ENCODE data around the gene CLCN2. TPM values are rescaled to one million over a fixed set of nuclear protein-coding genes. Genes with fewer than 3 reads are reported as not detected.
A peak's percentile ranks its signal among the peaks of the same experiment; 100 is the strongest.

The CLCN2 gene
- total RNA-seq, 4 donors from 2014 or later: 0.77 to 20.8 (median 7.3) TPM

- Histone ChIP-seq H3K9me3 (no peaks in the 10 kb centered on the region), H3K27me3 (no peaks in the 10 kb centered on the region), H3K4me1 (peaks cover 0 to 10% of the 10 kb centered on the region in 2 donors), H3K27ac (no peak overlapping the region), H3K4me3 (no peak overlapping the region), H3K36me3 (no peaks in the 10 kb centered on the region)
- TF ChIP-seq CTCF (IDR thresholded peaks at IDR 0.05): no peak
- TF ChIP-seq POLR2A (IDR thresholded peaks at IDR 0.05): no peak
- no peak for DNase-seq
- intact Hi-C loops (cut with DNase I; ENCODE audit: low total_unique reads): no loop called here
Measured at GRCh38 chr3:184323696-184324095, 37.7 kb downstream of the CLCN2 start.

- peak; percentile 61 to 67 for DNase-seq
- Histone ChIP-seq H3K9me3 (no peaks in the 10 kb centered on the region), H3K4me1 (peaks cover 0 to 10% of the 10 kb centered on the region in 2 donors), H3K27ac (peak overlapping the region in 1 of 2 donors; percentile 7), H3K36me3 (no peaks in the 10 kb centered on the region), H3K4me3 (no peak overlapping the region), H3K27me3 (no peaks in the 10 kb centered on the region)
- no peak for TF ChIP-seq POLR2A (IDR thresholded peaks at IDR 0.05)
- intact Hi-C loops (cut with DNase I; ENCODE audit: low total_unique reads): no loop called here
Measured at GRCh38 chr3:184322731-184323487, 38.5 kb downstream of the CLCN2 start.

GRCh38 chr3:184321666-184322065 lies 39.7 kb downstream of the CLCN2 start:
- DNase-seq: no peak
- TF ChIP-seq CTCF (IDR thresholded peaks at IDR 0.05) (no peak), POLR2A (IDR thresholded peaks at IDR 0.05) (no peak)
- peaks cover 0 to 17% of the 10 kb centered on the region in 2 donors for H3K4me1 ChIP-seq
- intact Hi-C loops (cut with DNase I; ENCODE audit: low total_unique reads): no loop called here
- H3K9me3 ChIP-seq: no peaks in the 10 kb centered on the region
- H3K27ac ChIP-seq: peak overlapping the region in 1 of 2 donors; percentile 7
- H3K27me3 ChIP-seq: no peaks in the 10 kb centered on the region
- H3K36me3 ChIP-seq: no peaks in the 10 kb centered on the region
- no peak overlapping the region for H3K4me3 ChIP-seq

- H3K27me3 ChIP-seq: no peaks in the 10 kb centered on the region
- TF ChIP-seq CTCF (IDR thresholded peaks at IDR 0.05) (no peak), POLR2A (IDR thresholded peaks at IDR 0.05) (no peak)
- H3K4me1 ChIP-seq: peaks cover 0 to 21% of the 10 kb centered on the region in 2 donors
- H3K9me3 ChIP-seq: no peaks in the 10 kb centered on the region
- no peak overlapping the region for H3K4me3 ChIP-seq
- H3K27ac ChIP-seq: peak overlapping the region; percentile 84 to 86
- intact Hi-C loops (cut with DNase I; ENCODE audit: low total_unique reads): no loop called here
- H3K36me3 ChIP-seq: no peaks in the 10 kb centered on the region
- DNase-seq: peak; percentile 97
Measured at GRCh38 chr3:184320104-184320445, 41.3 kb downstream of the CLCN2 start.

GRCh38 chr3:184317201-184317600 lies 44.2 kb downstream of the CLCN2 start:
- no peak for TF ChIP-seq POLR2A (IDR thresholded peaks at IDR 0.05)
- no peak for TF ChIP-seq CTCF (IDR thresholded peaks at IDR 0.05)
- DNase-seq: no peak

More at GRCh38 chr3:184317201-184317600, 44.2 kb downstream of the CLCN2 start:
- Histone ChIP-seq H3K9me3 (no peaks in the 10 kb centered on the region), H3K36me3 (no peaks in the 10 kb centered on the region), H3K27me3 (no peaks in the 10 kb centered on the region), H3K4me1 (peaks cover 0 to 21% of the 10 kb centered on the region in 2 donors), H3K4me3 (no peak overlapping the region), H3K27ac (peak overlapping the region in 1 of 2 donors; percentile 8)
- intact Hi-C loops (cut with DNase I; ENCODE audit: low total_unique reads): loop anchor here (10.0 kb wide), 1 partner anchor 132 kb away; the partner anchor contains the start of gene ABCF3
